H1 (cell line): ENCODE measurements around the gene NCAPD2.

Experiments
- ASH2L ChIP-seq: fragments of 200-600, 300-600 bp; sonication (generic); IDR thresholded peaks from one replicate; pipeline ENCODE4 v1.7.1; 2017; ENCODE audit warnings: low read length
- CTCF ChIP-seq, 3 experiments: IDR thresholded peaks; 1 replicate in 2 of 3; 2 replicates in 1 of 3; pipeline versions ENCODE4 v1.5.1 to v1.6.1; 2011; ENCODE audit warnings: low read length in 3 of 3, mild to moderate bottlenecking in 3 of 3, inconsistent platforms in 2 of 3, low read depth in 1 of 3, moderate library complexity in 1 of 3; ENCODE audit not compliant: insufficient read depth in 1 of 3; ENCODE audit errors: control extremely low read depth in 1 of 3
- NRF1 ChIP-seq: IDR thresholded peaks from 2 replicates; pipeline ENCODE4 v1.6.1; 2011; ENCODE audit warnings: mild to moderate bottlenecking, low read depth, low read length, improper control_type of control experiment
- POLR2AphosphoS5 ChIP-seq: IDR thresholded peaks from 2 replicates; pipeline ENCODE4 v1.6.1; 2011; ENCODE audit warnings: low read depth, low read length
- RAD21 ChIP-seq, 2 experiments: IDR thresholded peaks in 1 of 2; conservative IDR thresholded peaks in 1 of 2; 2 replicates each; pipeline ENCODE4 v1.6.1; 2011; ENCODE audit warnings: low read depth in 2 of 2, low read length in 2 of 2, improper control_type of control experiment in 1 of 2, inconsistent platforms in 1 of 2, mild to moderate bottlenecking in 1 of 2, moderate library complexity in 1 of 2
- SP1 ChIP-seq: IDR thresholded peaks from 2 replicates; pipeline ENCODE4 v1.6.1; 2011; ENCODE audit warnings: low read depth, low read length
- USF2 ChIP-seq: IDR thresholded peaks from 2 replicates; pipeline ENCODE4 v1.6.1; 2011; ENCODE audit warnings: low read length, improper control_type of control experiment
- ZNF274 ChIP-seq: IDR thresholded peaks from 2 replicates; pipeline ENCODE4 v1.7.0; 2012; ENCODE audit warnings: low read length, borderline replicate concordance; ENCODE audit errors: extremely low read depth

- TF ChIP-seq CTCF (IDR thresholded peaks at IDR 0.05; ENCODE audit: control extremely low read depth in 1 of 3, insufficient read depth in 1 of 3, low read depth in 1 of 3, low read length in 3 of 3) (no peak), USF2 (no peak), RAD21 (IDR thresholded peaks at IDR 0.05 in 1 of 2, conservative IDR thresholded peaks at IDR 0.05 in 1 of 2; ENCODE audit: low read depth in 2 of 2, low read length in 2 of 2) (no peak), ASH2L (no peak), POLR2AphosphoS5 (no peak), NRF1 (no peak), SP1 (no peak), ZNF274 (no peak)
These were observed 48.5 kb downstream of the NCAPD2 start for GRCh38 chr12:6542209-6543009.
